GM20431 (cell line): Measurements from ENCODE around the gene COL5A3.

Experiments
- in situ Hi-C: fragments of 300-500 bp; cut with MseI, MboI; formaldehyde crosslinking; loops from one replicate; pipeline ENCODE4 v1.15.0; 2020; ENCODE audit warnings: low sequenced_read_pairs; ENCODE audit not compliant: unreplicated experiment

The COL5A3 gene

GRCh38 chr19:9913237-9914000, 96.9 kb downstream of the COL5A3 start:
- in situ Hi-C loops = no loop called here

GRCh38 chr19:9912551-9913236, 97.6 kb downstream of the COL5A3 start:
- in situ Hi-C loops = no loop called here

- in situ Hi-C loops = no loop called here
Observed at GRCh38 chr19:9911524-9912185, 98.6 kb downstream of the COL5A3 start.

GRCh38 chr19:9910625-9911024, 99.7 kb downstream of the COL5A3 start:
- in situ Hi-C loops = no loop called here
